Epithelial cell of prostate (primary cell): ENCODE data around the gene ATXN2L.
"Not testable (repeated sequence)": the region's sequence is repeated elsewhere in the genome, so short reads cannot be mapped to it uniquely, and the experiment has no call there.

ENCODE experiments used
- DNase-seq: peaks from one replicate; pipeline ENCODE4 v3.0.0-alpha.2; 2011; ENCODE audit warnings: low read depth, low spot score
- H3K27ac ChIP-seq: fragments of 450-650 bp; 2 replicates; pipeline ENCODE4 v1.5.1; 2017; ENCODE audit warnings: mild to moderate bottlenecking

The ATXN2L gene

GRCh38 chr16:28867646-28868045, 44.8 kb downstream of the ATXN2L start:
- not testable (repeated sequence) for DNase-seq, H3K27ac ChIP-seq

- H3K27ac ChIP-seq: no peak overlapping the region
- no peak for DNase-seq
Measured at GRCh38 chr16:28869201-28869600, 46.4 kb downstream of the ATXN2L start.

GRCh38 chr16:28872952-28873351, 50.2 kb downstream of the ATXN2L start:
- DNase-seq: no peak
- no peak overlapping the region for H3K27ac ChIP-seq

GRCh38 chr16:28873543-28874201, 50.9 kb downstream of the ATXN2L start:
- DNase-seq: no peak
- no peak overlapping the region for H3K27ac ChIP-seq

GRCh38 chr16:28874406-28874805, 51.6 kb downstream of the ATXN2L start:
- no peak overlapping the region for H3K27ac ChIP-seq

GRCh38 chr16:28875134-28876018, 52.6 kb downstream of the ATXN2L start:
- no peak overlapping the region for H3K27ac ChIP-seq
- DNase-seq: no peak

More at GRCh38 chr16:28874406-28874805, 51.6 kb downstream of the ATXN2L start:
- DNase-seq: no peak

GRCh38 chr16:28876019-28876659, 53.3 kb downstream of the ATXN2L start:
- no peak for DNase-seq
- no peak overlapping the region for H3K27ac ChIP-seq

- no peak overlapping the region for H3K27ac ChIP-seq
- no peak for DNase-seq
Measured at GRCh38 chr16:28876973-28877654, 54.3 kb downstream of the ATXN2L start.

- no peak for DNase-seq
- H3K27ac ChIP-seq: no peak overlapping the region
Measured at GRCh38 chr16:28877655-28878000, 54.8 kb downstream of the ATXN2L start.

GRCh38 chr16:28878083-28878926, 55.5 kb downstream of the ATXN2L start, which contains the start of gene ATP2A1:
Gene ATP2A1 (plus strand): TSS chr16:28878488. CDS start chr16:28878672, 184 bp downstream.
- no peak for DNase-seq
- no peak within 1 kb of the TSS for H3K27ac ChIP-seq

- DNase-seq: no peak
- H3K27ac ChIP-seq: no peak overlapping the region
Measured at GRCh38 chr16:28879261-28879840, 56.6 kb downstream of the ATXN2L start.

GRCh38 chr16:28879841-28880588, 57.2 kb downstream of the ATXN2L start:
- DNase-seq: no peak
- H3K27ac ChIP-seq: no peak overlapping the region

GRCh38 chr16:28880589-28880915, 57.8 kb downstream of the ATXN2L start:
- no peak overlapping the region for H3K27ac ChIP-seq
- no peak for DNase-seq

- DNase-seq: no peak
Measured at GRCh38 chr16:28880955-28881354, 58.2 kb downstream of the ATXN2L start.

GRCh38 chr16:28881565-28881964, 58.8 kb downstream of the ATXN2L start:
- H3K27ac ChIP-seq, DNase-seq: not testable (repeated sequence)

More at GRCh38 chr16:28880955-28881354, 58.2 kb downstream of the ATXN2L start:
- H3K27ac ChIP-seq: no peak overlapping the region

- DNase-seq: no peak
- H3K27ac ChIP-seq: no peak overlapping the region
Measured at GRCh38 chr16:28882551-28883160, 59.9 kb downstream of the ATXN2L start.

- no peak for DNase-seq
- no peak overlapping the region for H3K27ac ChIP-seq
Measured at GRCh38 chr16:28883221-28883996, 60.6 kb downstream of the ATXN2L start.
